Ishikawa (cell line): ENCODE measurements around the gene SNX19.

Experiments
- CEBPB ChIP-seq: IDR thresholded peaks from 2 replicates; pipeline ENCODE4 v1.6.1; 2012
- CREB1 ChIP-seq: IDR thresholded peaks from 2 replicates; pipeline ENCODE4 v1.6.1; 2012; ENCODE audit warnings: low read depth
- EGR1 ChIP-seq: IDR thresholded peaks from 2 replicates; pipeline ENCODE4 v1.6.1; 2012
- MAX ChIP-seq: IDR thresholded peaks from 2 replicates; pipeline ENCODE4 v1.6.1; 2012
- TCF12 ChIP-seq: IDR thresholded peaks from 2 replicates; pipeline ENCODE4 v1.6.1; 2012; ENCODE audit warnings: low read depth
- YY1 ChIP-seq: IDR thresholded peaks from 2 replicates; pipeline ENCODE4 v1.6.1; 2012; ENCODE audit warnings: low read depth

- TF ChIP-seq CREB1 (no peak), MAX (no peak), EGR1 (no peak), TCF12 (no peak), CEBPB (no peak), YY1 (no peak)
Observed at GRCh38 chr11:130912552-130912951, 3.7 kb downstream of the SNX19 start.
